OCI-LY1 (cell line): ENCODE data around the gene GCG.

Experiments used
- EZH2 ChIP-seq: fragments of 200-600 bp; sonication (generic), shearing (Covaris generic); IDR thresholded peaks from 2 replicates; pipeline ENCODE4 v1.8.0; 2017; ENCODE audit warnings: borderline replicate concordance, mixed run types, mild to moderate bottlenecking, antibody characterized with exemption, low read length, moderate library complexity, mixed read lengths
- TF ChIP-seq, protein P1 (sequence below): fragments of 200-600 bp; sonication (generic), shearing (Covaris generic); IDR thresholded peaks from 2 replicates; pipeline ENCODE4 v1.5.1; 2017; ENCODE audit warnings: mild to moderate bottlenecking, antibody characterized with exemption, low read length, moderate library complexity, mixed read lengths

DNA sequence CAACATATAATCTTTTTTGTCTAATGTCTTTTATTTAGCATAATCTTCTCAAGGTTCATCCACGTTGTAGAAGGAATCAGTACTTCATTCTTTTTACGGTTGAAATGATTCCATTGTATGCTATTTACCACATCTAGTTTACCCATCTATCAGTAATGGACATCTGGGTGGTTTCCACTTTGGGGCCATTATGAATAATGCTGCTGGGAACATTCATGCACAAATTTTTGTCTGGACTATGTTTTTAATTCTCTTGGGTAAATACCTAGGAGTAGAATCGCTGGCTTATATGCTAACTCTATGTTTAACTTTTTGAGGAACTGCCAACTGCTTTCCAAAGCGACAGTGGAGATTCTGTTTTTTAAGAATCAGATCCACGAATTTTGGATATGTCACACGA, 7.4 kb upstream of the GCG start:
- TF ChIP-seq, protein P1, sequence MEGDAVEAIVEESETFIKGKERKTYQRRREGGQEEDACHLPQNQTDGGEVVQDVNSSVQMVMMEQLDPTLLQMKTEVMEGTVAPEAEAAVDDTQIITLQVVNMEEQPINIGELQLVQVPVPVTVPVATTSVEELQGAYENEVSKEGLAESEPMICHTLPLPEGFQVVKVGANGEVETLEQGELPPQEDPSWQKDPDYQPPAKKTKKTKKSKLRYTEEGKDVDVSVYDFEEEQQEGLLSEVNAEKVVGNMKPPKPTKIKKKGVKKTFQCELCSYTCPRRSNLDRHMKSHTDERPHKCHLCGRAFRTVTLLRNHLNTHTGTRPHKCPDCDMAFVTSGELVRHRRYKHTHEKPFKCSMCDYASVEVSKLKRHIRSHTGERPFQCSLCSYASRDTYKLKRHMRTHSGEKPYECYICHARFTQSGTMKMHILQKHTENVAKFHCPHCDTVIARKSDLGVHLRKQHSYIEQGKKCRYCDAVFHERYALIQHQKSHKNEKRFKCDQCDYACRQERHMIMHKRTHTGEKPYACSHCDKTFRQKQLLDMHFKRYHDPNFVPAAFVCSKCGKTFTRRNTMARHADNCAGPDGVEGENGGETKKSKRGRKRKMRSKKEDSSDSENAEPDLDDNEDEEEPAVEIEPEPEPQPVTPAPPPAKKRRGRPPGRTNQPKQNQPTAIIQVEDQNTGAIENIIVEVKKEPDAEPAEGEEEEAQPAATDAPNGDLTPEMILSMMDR = no peak
- TF ChIP-seq EZH2 = no peak
